OCI-LY1 (cell line): ENCODE data around the gene ZNF451.

Source experiments
- H2AFZ ChIP-seq: fragments of 200-600 bp; sonication (generic), shearing (Covaris generic); 2 replicates; pipeline ENCODE4 v1.6.0; 2014; ENCODE audit warnings: antibody characterized with exemption, mild to moderate bottlenecking, low read length
- H3F3A ChIP-seq: fragments of 200-600 bp; sonication (generic), shearing (Covaris generic); 2 replicates; pipeline ENCODE4 v1.6.0; 2014; ENCODE audit warnings: mild to moderate bottlenecking, antibody characterized with exemption, low read length, moderate library complexity; ENCODE audit not compliant: insufficient read depth
- H3K27ac ChIP-seq: fragments of 200-600 bp; sonication (generic); 2 replicates; pipeline ENCODE4 v1.5.1; 2014; ENCODE audit warnings: low read length, mixed run types, mild to moderate bottlenecking, low read depth; ENCODE audit not compliant: poor library complexity, severe bottlenecking
- H3K27me3 ChIP-seq: fragments of 200-600 bp; sonication (generic); 2 replicates; pipeline ENCODE4 v1.6.0; 2014; ENCODE audit warnings: antibody characterized with exemption, mild to moderate bottlenecking, low read length, moderate library complexity; ENCODE audit not compliant: insufficient read depth
- H3K36me3 ChIP-seq: fragments of 200-600 bp; sonication (generic); 2 replicates; pipeline ENCODE4 v1.6.1; 2014; ENCODE audit warnings: mild to moderate bottlenecking, antibody characterized with exemption, low read length, moderate library complexity, mixed read lengths; ENCODE audit not compliant: insufficient read depth
- H3K4me1 ChIP-seq: fragments of 200-600 bp; sonication (generic); 2 replicates; pipeline ENCODE4 v1.5.1; 2014; ENCODE audit warnings: mild to moderate bottlenecking, low read length, moderate library complexity; ENCODE audit not compliant: insufficient read depth, severe bottlenecking
- H3K4me2 ChIP-seq: fragments of 200-600 bp; sonication (generic), shearing (Covaris generic); 2 replicates; pipeline ENCODE4 v1.6.1; 2014; ENCODE audit warnings: low read length
- H3K4me3 ChIP-seq: fragments of 200-600 bp; sonication (generic); 2 replicates; pipeline ENCODE4 v1.5.1; 2014; ENCODE audit warnings: low read length, low read depth, mild to moderate bottlenecking, mixed read lengths; ENCODE audit not compliant: poor library complexity, severe bottlenecking
- H3K79me2 ChIP-seq: fragments of 200-600 bp; shearing (Covaris generic); 2 replicates; pipeline ENCODE4 v1.6.1; 2016; ENCODE audit warnings: mixed run types, low read length, mixed read lengths; ENCODE audit not compliant: insufficient read depth
- H3K9ac ChIP-seq: fragments of 200-600 bp; sonication (generic), shearing (Covaris generic); 2 replicates; pipeline ENCODE4 v1.6.1; 2014; ENCODE audit warnings: mild to moderate bottlenecking, low read length, mixed read lengths
- H3K9me2 ChIP-seq: fragments of 200-600 bp; sonication (generic), shearing (Covaris generic); 2 replicates; pipeline ENCODE4 v1.6.1; 2014; ENCODE audit warnings: low read depth, mild to moderate bottlenecking, low read length, mixed read lengths
- H3K9me3 ChIP-seq: fragments of 200-600 bp; shearing (Covaris generic); 2 replicates; pipeline ENCODE4 v1.6.1; 2014; ENCODE audit warnings: low read length, mixed read lengths
- H4K20me1 ChIP-seq: fragments of 200-600 bp; sonication (generic), shearing (Covaris generic); 2 replicates; pipeline ENCODE4 v1.6.0; 2016; ENCODE audit warnings: mild to moderate bottlenecking, low read length; ENCODE audit not compliant: insufficient read depth
- EZH2 ChIP-seq: fragments of 200-600 bp; sonication (generic), shearing (Covaris generic); IDR thresholded peaks from 2 replicates; pipeline ENCODE4 v1.8.0; 2017; ENCODE audit warnings: borderline replicate concordance, mixed run types, mild to moderate bottlenecking, antibody characterized with exemption, low read length, moderate library complexity, mixed read lengths
- TF ChIP-seq, protein P1 (sequence below): fragments of 200-600 bp; sonication (generic), shearing (Covaris generic); IDR thresholded peaks from 2 replicates; pipeline ENCODE4 v1.5.1; 2017; ENCODE audit warnings: mild to moderate bottlenecking, antibody characterized with exemption, low read length, moderate library complexity, mixed read lengths

Gene ZNF451

DNA sequence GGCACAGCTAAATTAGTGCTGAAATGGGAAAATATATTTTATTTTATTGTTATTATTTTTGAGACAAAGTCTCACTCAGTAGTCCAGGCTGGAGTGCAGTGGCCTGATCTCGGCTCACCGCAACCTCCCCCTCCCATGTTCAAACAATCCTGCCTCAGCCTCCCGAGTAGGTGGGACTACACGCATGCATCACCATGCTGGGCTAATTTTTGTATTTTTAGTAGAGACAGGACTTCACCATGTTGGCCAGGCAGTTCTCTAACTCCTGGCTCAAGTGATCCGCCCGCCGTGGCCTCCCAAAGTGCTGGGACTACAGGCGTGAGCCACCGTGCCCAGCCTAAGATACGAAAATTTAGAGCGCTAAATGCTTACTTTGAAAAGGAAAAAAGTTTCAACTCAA lies 127.3 kb downstream of the ZNF451 start:
- Histone ChIP-seq H3K9me3 (peaks cover 3% of the 10 kb centered on the region; the same call in 1 of the 2 replicates), H3F3A (no peaks in the 10 kb centered on the region), H3K4me2 (no peak overlapping the region), H3K9ac (no peak overlapping the region), H3K36me3 (no peaks in the 10 kb centered on the region; the same call in 1 of the 2 replicates), H3K27me3 (no peaks in the 10 kb centered on the region), H4K20me1 (no peaks in the 10 kb centered on the region), H3K9me2 (no peaks in the 10 kb centered on the region), H3K4me1 (peaks cover 5% of the 10 kb centered on the region), H2AFZ (no peak overlapping the region), H3K4me3 (no peak overlapping the region), H3K27ac (no peak overlapping the region), H3K79me2 (no peaks in the 10 kb centered on the region)
- TF ChIP-seq, protein P1, sequence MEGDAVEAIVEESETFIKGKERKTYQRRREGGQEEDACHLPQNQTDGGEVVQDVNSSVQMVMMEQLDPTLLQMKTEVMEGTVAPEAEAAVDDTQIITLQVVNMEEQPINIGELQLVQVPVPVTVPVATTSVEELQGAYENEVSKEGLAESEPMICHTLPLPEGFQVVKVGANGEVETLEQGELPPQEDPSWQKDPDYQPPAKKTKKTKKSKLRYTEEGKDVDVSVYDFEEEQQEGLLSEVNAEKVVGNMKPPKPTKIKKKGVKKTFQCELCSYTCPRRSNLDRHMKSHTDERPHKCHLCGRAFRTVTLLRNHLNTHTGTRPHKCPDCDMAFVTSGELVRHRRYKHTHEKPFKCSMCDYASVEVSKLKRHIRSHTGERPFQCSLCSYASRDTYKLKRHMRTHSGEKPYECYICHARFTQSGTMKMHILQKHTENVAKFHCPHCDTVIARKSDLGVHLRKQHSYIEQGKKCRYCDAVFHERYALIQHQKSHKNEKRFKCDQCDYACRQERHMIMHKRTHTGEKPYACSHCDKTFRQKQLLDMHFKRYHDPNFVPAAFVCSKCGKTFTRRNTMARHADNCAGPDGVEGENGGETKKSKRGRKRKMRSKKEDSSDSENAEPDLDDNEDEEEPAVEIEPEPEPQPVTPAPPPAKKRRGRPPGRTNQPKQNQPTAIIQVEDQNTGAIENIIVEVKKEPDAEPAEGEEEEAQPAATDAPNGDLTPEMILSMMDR, result no peak
- TF ChIP-seq EZH2, result no peak
